ENCODE measurements around the gene BAHD1.

BAHD1 gene

DNA sequence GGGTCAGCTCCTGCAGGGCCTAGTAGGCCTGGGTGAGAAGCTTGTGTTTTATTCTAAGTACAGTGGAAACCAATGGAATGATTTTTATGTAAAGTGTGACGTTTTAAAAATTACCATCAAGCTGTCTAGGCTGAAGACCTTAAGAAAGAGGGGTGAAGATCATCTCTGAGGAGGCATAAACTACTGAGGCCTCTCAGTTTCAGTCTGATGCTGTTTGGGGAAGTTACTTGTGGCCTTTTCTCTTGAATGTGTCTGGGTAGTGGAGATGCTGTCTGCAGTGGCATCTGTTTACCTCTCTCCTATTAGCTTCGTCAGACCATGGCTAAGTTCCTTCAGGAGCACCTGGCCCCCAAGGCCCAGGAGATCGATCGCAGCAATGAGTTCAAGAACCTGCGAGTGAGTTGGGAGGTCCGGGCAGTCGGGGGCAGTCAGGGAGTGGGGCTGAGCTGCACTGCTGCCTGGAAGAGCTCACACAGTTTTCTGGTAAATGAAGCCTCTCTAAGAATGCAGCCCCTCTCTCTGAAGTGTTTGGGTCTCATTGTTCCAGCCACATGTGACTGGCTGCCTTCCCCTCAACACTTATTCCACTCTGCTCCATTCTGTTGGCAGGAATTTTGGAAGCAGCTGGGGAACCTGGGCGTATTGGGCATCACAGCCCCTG, 33.3 kb upstream of the BAHD1 start:
- TF ChIP-seq, protein P1, sequence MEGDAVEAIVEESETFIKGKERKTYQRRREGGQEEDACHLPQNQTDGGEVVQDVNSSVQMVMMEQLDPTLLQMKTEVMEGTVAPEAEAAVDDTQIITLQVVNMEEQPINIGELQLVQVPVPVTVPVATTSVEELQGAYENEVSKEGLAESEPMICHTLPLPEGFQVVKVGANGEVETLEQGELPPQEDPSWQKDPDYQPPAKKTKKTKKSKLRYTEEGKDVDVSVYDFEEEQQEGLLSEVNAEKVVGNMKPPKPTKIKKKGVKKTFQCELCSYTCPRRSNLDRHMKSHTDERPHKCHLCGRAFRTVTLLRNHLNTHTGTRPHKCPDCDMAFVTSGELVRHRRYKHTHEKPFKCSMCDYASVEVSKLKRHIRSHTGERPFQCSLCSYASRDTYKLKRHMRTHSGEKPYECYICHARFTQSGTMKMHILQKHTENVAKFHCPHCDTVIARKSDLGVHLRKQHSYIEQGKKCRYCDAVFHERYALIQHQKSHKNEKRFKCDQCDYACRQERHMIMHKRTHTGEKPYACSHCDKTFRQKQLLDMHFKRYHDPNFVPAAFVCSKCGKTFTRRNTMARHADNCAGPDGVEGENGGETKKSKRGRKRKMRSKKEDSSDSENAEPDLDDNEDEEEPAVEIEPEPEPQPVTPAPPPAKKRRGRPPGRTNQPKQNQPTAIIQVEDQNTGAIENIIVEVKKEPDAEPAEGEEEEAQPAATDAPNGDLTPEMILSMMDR (conservative IDR thresholded peaks at IDR 0.05; ENCODE audit: low read length), result no peak
- H3K4me3 ChIP-seq (ENCODE audit: low read length), result no peak overlapping the region
- no peak for DNase-seq (ENCODE audit: low read depth)

DNA sequence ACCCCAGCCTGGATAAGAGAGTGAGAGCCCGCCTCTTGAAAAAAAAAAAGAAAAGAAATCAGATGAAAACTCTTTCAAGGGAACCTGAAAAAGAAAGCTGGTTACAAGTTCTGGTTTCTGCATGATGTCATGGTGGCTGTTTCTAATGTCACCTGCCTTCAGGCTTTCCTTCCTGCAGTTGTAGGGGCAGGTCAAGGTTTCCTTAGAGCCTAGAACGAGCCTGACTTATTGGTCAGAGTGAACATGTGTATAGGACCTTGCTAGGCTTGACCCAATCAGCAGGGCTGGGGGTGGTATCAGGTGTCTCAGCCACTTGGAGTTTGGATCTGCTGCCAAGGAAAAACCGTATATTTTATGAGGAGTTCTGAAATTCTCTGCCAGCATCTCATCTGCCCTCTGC, 31.4 kb upstream of the BAHD1 start:
- no peak for DNase-seq (ENCODE audit: low read depth)
- TF ChIP-seq, protein P1 (conservative IDR thresholded peaks at IDR 0.05; ENCODE audit: low read length), result no peak
- H3K4me3 ChIP-seq (ENCODE audit: low read length), result no peak overlapping the region

DNA sequence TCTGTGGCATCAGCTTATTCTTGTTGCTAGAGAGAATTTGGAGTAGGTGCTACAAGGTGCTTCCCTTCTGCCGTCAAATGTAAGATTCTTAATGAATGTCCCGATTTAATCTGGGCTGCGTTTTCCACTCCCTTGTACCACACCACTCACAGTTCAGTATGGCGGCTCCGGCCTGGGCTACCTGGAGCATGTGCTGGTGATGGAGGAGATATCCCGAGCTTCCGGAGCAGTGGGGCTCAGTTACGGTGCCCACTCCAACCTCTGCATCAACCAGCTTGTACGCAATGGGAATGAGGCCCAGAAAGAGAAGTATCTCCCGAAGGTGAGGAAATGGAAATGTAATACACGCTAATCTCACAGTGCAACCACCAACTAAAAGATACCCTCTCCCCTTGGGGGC, 30.3 kb upstream of the BAHD1 start:
- H3K4me3 ChIP-seq (ENCODE audit: low read length), result no peak overlapping the region
- DNase-seq (ENCODE audit: low read depth), result no peak
- TF ChIP-seq, protein P1 (conservative IDR thresholded peaks at IDR 0.05; ENCODE audit: low read length), result no peak

DNA sequence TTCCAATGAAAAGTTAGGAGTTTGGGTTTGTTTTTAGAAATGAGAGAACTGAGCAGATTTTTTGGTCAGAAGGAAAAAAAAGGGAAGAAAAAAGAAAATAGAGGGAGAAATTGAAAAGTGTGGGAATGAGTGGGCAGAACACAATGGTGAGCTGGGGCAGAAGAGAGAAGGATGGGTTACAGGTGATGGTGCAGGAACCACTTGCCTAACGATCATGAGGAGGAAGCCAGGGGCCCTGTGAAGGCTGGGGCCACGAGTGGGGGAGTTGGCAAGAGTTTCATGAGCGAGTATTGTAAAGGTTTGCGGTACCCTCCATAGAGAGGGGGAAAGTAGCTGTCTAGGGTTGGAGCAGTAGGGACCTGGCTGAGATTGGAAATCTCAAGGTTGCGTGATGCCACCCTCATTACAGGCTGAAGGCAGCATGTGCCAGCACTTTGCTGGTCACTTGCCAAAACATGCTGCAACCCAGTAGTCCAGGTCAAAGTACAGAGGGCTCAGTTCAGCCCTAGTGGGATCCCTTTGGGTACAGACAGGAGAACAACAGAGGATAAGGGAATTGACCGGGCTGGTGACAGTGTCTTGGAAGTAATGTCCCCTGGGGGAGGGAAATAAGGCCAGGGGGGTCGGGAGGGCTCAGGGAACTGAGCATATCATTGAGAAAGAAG, 28.5 kb upstream of the BAHD1 start:
- no peak for DNase-seq (ENCODE audit: low read depth)
- H3K4me3 ChIP-seq (ENCODE audit: low read length), result no peak overlapping the region
- TF ChIP-seq, protein P1 (conservative IDR thresholded peaks at IDR 0.05; ENCODE audit: low read length), result no peak

DNA sequence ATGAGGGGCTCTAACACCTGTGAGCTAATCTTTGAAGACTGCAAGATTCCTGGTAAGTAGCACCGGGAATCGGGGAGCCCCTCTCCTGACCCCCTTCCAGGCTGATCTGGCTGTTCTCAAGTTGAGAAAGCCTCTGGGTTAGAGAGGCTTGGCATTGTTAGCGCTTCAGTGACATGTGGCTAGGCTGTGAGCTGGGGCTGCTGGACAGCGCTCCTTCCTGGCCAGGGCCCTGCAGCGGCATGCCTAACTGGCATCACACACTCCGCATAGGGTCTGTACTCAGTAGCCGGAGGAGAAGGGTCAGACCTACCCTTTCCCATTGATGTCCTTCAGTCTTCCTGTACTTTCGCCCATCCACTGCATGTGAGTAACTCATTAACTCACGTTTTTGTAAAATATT, 27.7 kb upstream of the BAHD1 start:
- DNase-seq (ENCODE audit: low read depth), result no peak
- TF ChIP-seq, protein P1 (conservative IDR thresholded peaks at IDR 0.05; ENCODE audit: low read length), result no peak
- no peak overlapping the region for H3K4me3 ChIP-seq (ENCODE audit: low read length)

DNA sequence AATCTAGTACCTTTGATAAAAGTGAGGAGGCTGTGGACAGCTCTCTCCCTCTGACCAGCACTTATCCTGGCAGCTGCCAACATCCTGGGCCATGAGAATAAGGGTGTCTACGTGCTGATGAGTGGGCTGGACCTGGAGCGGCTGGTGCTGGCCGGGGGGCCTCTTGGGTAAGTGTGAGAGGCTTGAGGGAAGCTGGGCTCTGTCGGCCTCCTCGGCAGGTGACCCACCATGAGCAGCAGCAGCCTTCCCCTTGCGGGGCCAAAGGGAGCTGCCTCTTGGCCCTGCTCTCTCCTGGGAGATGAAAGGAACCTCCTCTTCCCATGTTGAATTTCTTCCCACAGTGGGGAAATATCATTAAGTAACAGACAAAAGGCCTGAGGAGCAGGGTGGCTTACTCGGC, 25.9 kb upstream of the BAHD1 start:
- no peak overlapping the region for H3K4me3 ChIP-seq (ENCODE audit: low read length)
- DNase-seq (ENCODE audit: low read depth), result no peak
- TF ChIP-seq, protein P1 (conservative IDR thresholded peaks at IDR 0.05; ENCODE audit: low read length), result no peak

DNA sequence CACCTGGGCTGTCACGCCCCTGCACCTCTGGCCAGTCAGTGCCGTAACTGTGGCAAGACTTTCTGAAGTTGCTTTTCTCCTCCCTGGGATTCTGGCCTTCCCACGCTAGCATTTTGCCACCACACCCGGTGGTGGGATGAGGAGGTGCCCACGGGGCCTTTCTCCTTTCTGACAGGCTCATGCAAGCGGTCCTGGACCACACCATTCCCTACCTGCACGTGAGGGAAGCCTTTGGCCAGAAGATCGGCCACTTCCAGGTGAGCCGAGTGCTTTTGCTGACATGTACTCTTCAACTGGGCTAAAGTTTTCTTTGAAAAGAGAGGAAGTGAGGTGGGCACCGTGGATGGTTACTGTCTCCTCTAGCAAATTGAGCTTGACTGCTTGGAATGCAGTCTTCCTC, 25.5 kb upstream of the BAHD1 start:
- TF ChIP-seq, protein P1 (conservative IDR thresholded peaks at IDR 0.05; ENCODE audit: low read length), result no peak
- no peak for DNase-seq (ENCODE audit: low read depth)
- H3K4me3 ChIP-seq (ENCODE audit: low read length), result no peak overlapping the region

Data from AG10803 (cell line).